Activated T-helper 17 cell treated with anti-CD3 and anti-CD28 coated beads, Interleukin-2, amount 50 U/mL, for 72 hours (primary cell): ENCODE results near the gene CCR6. TPM values are rescaled to one million over a fixed set of nuclear protein-coding genes. Genes with fewer than 3 reads are reported as not detected.
"Not testable (repeated sequence)": the region's sequence is repeated elsewhere in the genome, so short reads cannot be mapped to it uniquely, and the experiment has no call there.

Source experiments
- ATAC-seq: fragments of 150-1000 bp; cut with Tn5 transposase; replicated peaks from 2 replicates; pipeline ENCODE4 v1.10.0; 2021; ENCODE audit warnings: mild to moderate bottlenecking, moderate library complexity
- H3K27ac Mint-ChIP-seq: one replicate; pipeline ENCODE4 v1.8.0; 2022; ENCODE audit warnings: mixed read lengths
- H3K27me3 Mint-ChIP-seq: one replicate; pipeline ENCODE4 v1.8.0; 2022; ENCODE audit warnings: mixed read lengths
- H3K36me3 Mint-ChIP-seq: one replicate; pipeline ENCODE4 v1.8.0; 2022; ENCODE audit warnings: low read depth, mild to moderate bottlenecking, mixed read lengths
- H3K4me1 Mint-ChIP-seq: one replicate; pipeline ENCODE4 v1.8.0; 2022; ENCODE audit warnings: mixed read lengths
- H3K4me3 Mint-ChIP-seq: one replicate; pipeline ENCODE4 v1.8.0; 2022; ENCODE audit warnings: mild to moderate bottlenecking, mixed read lengths
- H3K9me3 Mint-ChIP-seq: one replicate; pipeline ENCODE4 v1.8.0; 2022; ENCODE audit warnings: mixed read lengths
- total RNA-seq, 2 donors: library from RNA; stranded (reverse); gene quantifications; one replicate each; pipeline ENCODE4 v1.2.3, GENCODE V29; 2022

The CCR6 gene
- total RNA-seq: 10 to 100 TPM; 31.5 to 55.7 TPM

GRCh38 chr6:167122827-167123657, at the start of gene CCR6:
CCR6 (plus strand) TSS chr6:167123096; CDS start chr6:167136135, 13,039 bp downstream.
- Mint-ChIP-seq H3K4me3 (peak within 1 kb of the TSS; percentile 92), H3K27ac (peak within 1 kb of the TSS; percentile 82), H3K4me1 (peaks cover 65% of the 10 kb centered on the region), H3K27me3 (no peaks in the 10 kb centered on the region), H3K36me3 (peaks cover 98% of the 10 kb centered on the region), H3K9me3 (no peaks in the 10 kb centered on the region)
- peak; percentile 49 for ATAC-seq

- Mint-ChIP-seq H3K4me1 (peaks cover 10% of the 10 kb centered on the region), H3K27ac (no peak overlapping the region), H3K4me3 (no peak overlapping the region), H3K36me3 (no peaks in the 10 kb centered on the region), H3K9me3 (peaks cover 3% of the 10 kb centered on the region), H3K27me3 (no peaks in the 10 kb centered on the region)
- ATAC-seq: no peak
Observed at GRCh38 chr6:167073679-167074274, 49.1 kb upstream of the CCR6 start.

- Mint-ChIP-seq H3K4me3 (no peak overlapping the region), H3K27ac (no peak overlapping the region), H3K9me3 (no peaks in the 10 kb centered on the region), H3K27me3 (no peaks in the 10 kb centered on the region), H3K4me1 (peaks cover 28% of the 10 kb centered on the region), H3K36me3 (no peaks in the 10 kb centered on the region)
- no peak for ATAC-seq
Observed at GRCh38 chr6:167077241-167077932, 45.5 kb upstream of the CCR6 start.

- peak; percentile 62 for ATAC-seq
- Mint-ChIP-seq H3K4me3 (peak overlapping the region; percentile 75), H3K9me3 (no peaks in the 10 kb centered on the region), H3K27ac (peak overlapping the region; percentile 81), H3K36me3 (no peaks in the 10 kb centered on the region), H3K27me3 (no peaks in the 10 kb centered on the region), H3K4me1 (peaks cover 25% of the 10 kb centered on the region)
Observed at GRCh38 chr6:167078745-167079144, 44.2 kb upstream of the CCR6 start.

GRCh38 chr6:167079853-167080297, 43.0 kb upstream of the CCR6 start:
- peak overlapping the region; percentile 75 for H3K4me3 Mint-ChIP-seq
- peaks cover 22% of the 10 kb centered on the region for H3K4me1 Mint-ChIP-seq
- ATAC-seq: peak; percentile 92
- H3K27me3 Mint-ChIP-seq: no peaks in the 10 kb centered on the region
- peak overlapping the region; percentile 81 for H3K27ac Mint-ChIP-seq
- no peaks in the 10 kb centered on the region for H3K9me3 Mint-ChIP-seq
- H3K36me3 Mint-ChIP-seq: no peaks in the 10 kb centered on the region

- Mint-ChIP-seq H3K9me3 (no peaks in the 10 kb centered on the region), H3K36me3 (no peaks in the 10 kb centered on the region), H3K4me3 (no peak overlapping the region), H3K27me3 (no peaks in the 10 kb centered on the region), H3K4me1 (peaks cover 27% of the 10 kb centered on the region), H3K27ac (no peak overlapping the region)
- no peak for ATAC-seq
Observed at GRCh38 chr6:167087857-167088354, 35.0 kb upstream of the CCR6 start.

GRCh38 chr6:167088741-167089140, 34.2 kb upstream of the CCR6 start:
- H3K27me3 Mint-ChIP-seq, H3K9me3 Mint-ChIP-seq, H3K27ac Mint-ChIP-seq, H3K36me3 Mint-ChIP-seq, ATAC-seq, H3K4me3 Mint-ChIP-seq: not testable (repeated sequence)
- H3K4me1 Mint-ChIP-seq: peaks cover 32% of the 10 kb centered on the region

- Mint-ChIP-seq H3K27ac (no peak overlapping the region), H3K9me3 (no peaks in the 10 kb centered on the region), H3K36me3 (no peaks in the 10 kb centered on the region), H3K27me3 (no peaks in the 10 kb centered on the region), H3K4me1 (peaks cover 36% of the 10 kb centered on the region), H3K4me3 (no peak overlapping the region)
- ATAC-seq: no peak
Observed at GRCh38 chr6:167089243-167090142, 33.4 kb upstream of the CCR6 start.

GRCh38 chr6:167090171-167090570, 32.7 kb upstream of the CCR6 start:
- Mint-ChIP-seq H3K27ac (no peak overlapping the region), H3K9me3 (no peaks in the 10 kb centered on the region), H3K27me3 (no peaks in the 10 kb centered on the region), H3K4me3 (no peak overlapping the region), H3K36me3 (no peaks in the 10 kb centered on the region), H3K4me1 (peaks cover 40% of the 10 kb centered on the region)
- ATAC-seq: no peak

- Mint-ChIP-seq H3K36me3 (no peaks in the 10 kb centered on the region), H3K27me3 (no peaks in the 10 kb centered on the region), H3K27ac (peak overlapping the region; percentile 80), H3K4me3 (peak overlapping the region; percentile 86), H3K9me3 (no peaks in the 10 kb centered on the region), H3K4me1 (peaks cover 43% of the 10 kb centered on the region)
- peak; percentile 18 for ATAC-seq
Observed at GRCh38 chr6:167091026-167091804, 31.7 kb upstream of the CCR6 start.

- Mint-ChIP-seq H3K27ac (peak overlapping the region; percentile 80), H3K27me3 (no peaks in the 10 kb centered on the region), H3K9me3 (no peaks in the 10 kb centered on the region), H3K36me3 (no peaks in the 10 kb centered on the region), H3K4me3 (peak overlapping the region; percentile 86), H3K4me1 (peaks cover 43% of the 10 kb centered on the region)
- no peak for ATAC-seq
Observed at GRCh38 chr6:167091805-167092107, 31.1 kb upstream of the CCR6 start.

GRCh38 chr6:167092672-167093339, 30.1 kb upstream of the CCR6 start:
- Mint-ChIP-seq H3K4me1 (peaks cover 43% of the 10 kb centered on the region), H3K36me3 (no peaks in the 10 kb centered on the region), H3K27me3 (no peaks in the 10 kb centered on the region), H3K27ac (peak overlapping the region; percentile 92), H3K4me3 (peak overlapping the region; percentile 86), H3K9me3 (no peaks in the 10 kb centered on the region)
- ATAC-seq: no peak

- H3K27ac Mint-ChIP-seq: peak overlapping the region; percentile 92
- no peaks in the 10 kb centered on the region for H3K27me3 Mint-ChIP-seq
- peak overlapping the region; percentile 86 for H3K4me3 Mint-ChIP-seq
- no peaks in the 10 kb centered on the region for H3K9me3 Mint-ChIP-seq
- ATAC-seq: no peak
- peaks cover 49% of the 10 kb centered on the region for H3K4me1 Mint-ChIP-seq
- no peaks in the 10 kb centered on the region for H3K36me3 Mint-ChIP-seq
Observed at GRCh38 chr6:167093406-167093921, 29.4 kb upstream of the CCR6 start.
